ENCODE data around the gene RASGRP1. TPM values are rescaled to one million over a fixed set of nuclear protein-coding genes. Genes with fewer than 3 reads are reported as not detected.
A peak's percentile ranks its signal among the peaks of the same experiment; 100 is the strongest.

RASGRP1 gene
- total RNA-seq, 1 experiment from 2014 or later: 0.51 TPM

GRCh38 chr15:38474155-38474757, 90.4 kb downstream of the RASGRP1 start:
- in situ Hi-C loops (cut with HindIII; ENCODE audit: low pct_unique_long_range_greater_than_20kb, low sequenced_read_pairs): loop anchor here (25.0 kb wide), 1 partner anchor 213 kb away; no protein-coding TSS in a partner anchor
- Histone ChIP-seq H3K27me3 (ENCODE audit: control insufficient read depth, insufficient read depth, low read length) (no peaks in the 10 kb centered on the region), H3K27ac (ENCODE audit: low read length) (no peak overlapping the region), H3K9me3 (ENCODE audit: control insufficient read depth, insufficient read depth, low read depth, low read length) (no peaks in the 10 kb centered on the region), H3K4me1 (ENCODE audit: control insufficient read depth, insufficient read depth, low read length) (no peaks in the 10 kb centered on the region), H3K4me3 (ENCODE audit: low read depth in 2 of 2, low read length in 2 of 2) (no peak overlapping the region), H3K36me3 (ENCODE audit: control insufficient read depth, insufficient read depth, low read length) (peaks cover 5% of the 10 kb centered on the region; the same call in 1 of the 2 replicates)
- no TSS peak for BruUV-seq (replicated peaks)
- ChIA-PET CTCF (interaction anchor here (0.9 kb wide), 1 partner anchor 210 kb away, joined by 5 read pairs; no protein-coding TSS in a partner anchor), POLR2A (no interaction called here)
- intact Hi-C loops (cut with micrococcal nuclease; ENCODE audit: unreplicated experiment): loop anchor here (2.0 kb wide), 1 partner anchor 217 kb away; no protein-coding TSS in a partner anchor
- TF ChIP-seq POLR2AphosphoS5 (IDR thresholded peaks at IDR 0.05; ENCODE audit: low read depth, low read length): no peak
- no peak for TF ChIP-seq SIN3A (IDR thresholded peaks at IDR 0.05; ENCODE audit: borderline replicate concordance, insufficient read depth, low read depth, low read length)
- TF ChIP-seq CTCF (IDR thresholded peaks at IDR 0.05): peak; percentile 71
- TF ChIP-seq TCF7L2 (IDR thresholded peaks at IDR 0.05; ENCODE audit: low read depth, low read length): no peak
- ATAC-seq: peak; percentile 94
- peak; percentile 46 for DNase-seq (ENCODE audit: low read depth, low spot score)

- intact Hi-C loops (cut with micrococcal nuclease; ENCODE audit: unreplicated experiment) (no loop called here), in situ Hi-C loops (cut with HindIII; ENCODE audit: low pct_unique_long_range_greater_than_20kb, low sequenced_read_pairs) (loop anchor here (25.0 kb wide), 1 partner anchor 215 kb away; no protein-coding TSS in a partner anchor)
- H3K9me3 ChIP-seq (ENCODE audit: control insufficient read depth, insufficient read depth, low read depth, low read length): no peaks in the 10 kb centered on the region
- peaks cover 5% of the 10 kb centered on the region; the same call in 1 of the 2 replicates for H3K36me3 ChIP-seq (ENCODE audit: control insufficient read depth, insufficient read depth, low read length)
- no peak overlapping the region for H3K4me3 ChIP-seq (ENCODE audit: low read depth in 2 of 2, low read length in 2 of 2)
- no peak for DNase-seq (ENCODE audit: low read depth, low spot score)
- no peak for ATAC-seq
- BruUV-seq (replicated peaks): no TSS peak
- ChIA-PET CTCF (no interaction called here), POLR2A (no interaction called here)
- TF ChIP-seq REST (IDR thresholded peaks at IDR 0.05; ENCODE audit: insufficient read depth in 1 of 2, low read depth in 2 of 2, low read length in 1 of 2): no peak
- TF ChIP-seq POLR2AphosphoS5 (IDR thresholded peaks at IDR 0.05; ENCODE audit: low read depth, low read length): no peak
- TF ChIP-seq SIN3A (IDR thresholded peaks at IDR 0.05; ENCODE audit: borderline replicate concordance, insufficient read depth, low read depth, low read length): no peak
- TF ChIP-seq TCF7L2 (IDR thresholded peaks at IDR 0.05; ENCODE audit: low read depth, low read length): no peak
- no peak for TF ChIP-seq CTCF (IDR thresholded peaks at IDR 0.05)
- no peaks in the 10 kb centered on the region for H3K27me3 ChIP-seq (ENCODE audit: control insufficient read depth, insufficient read depth, low read length)
- H3K4me1 ChIP-seq (ENCODE audit: control insufficient read depth, insufficient read depth, low read length): no peaks in the 10 kb centered on the region
- no peak overlapping the region for H3K27ac ChIP-seq (ENCODE audit: low read length)
These were observed 92.6 kb downstream of the RASGRP1 start for GRCh38 chr15:38471974-38472373.
